ENCODE results near the gene DRD4. TPM values are rescaled to one million over a fixed set of nuclear protein-coding genes. Genes with fewer than 3 reads are reported as not detected.

DRD4 gene
- total RNA-seq, 1 donor from 2014 or later = 0.97 TPM

GRCh38 chr11:596374-596773 is 40.7 kb upstream of the DRD4 start:
- H3K9ac ChIP-seq = no peak overlapping the region
- H2AFZ ChIP-seq (replicated peaks) = no peak overlapping the region
- TF ChIP-seq EZH2 (IDR thresholded peaks at IDR 0.05) = no peak
- TF ChIP-seq EZH2phosphoT487 (IDR thresholded peaks at IDR 0.05) = no peak
- no peak for TF ChIP-seq CTCF (IDR thresholded peaks at IDR 0.05)
- no peaks in the 10 kb centered on the region for H3K27me3 ChIP-seq
- peaks cover 29% of the 10 kb centered on the region for H3K36me3 Mint-ChIP-seq
- no peaks in the 10 kb centered on the region for H3K79me2 ChIP-seq (ENCODE audit: low read depth)
- peaks cover 2% of the 10 kb centered on the region for H3K27me3 Mint-ChIP-seq (ENCODE audit: insufficient read depth, low read depth)
- no peaks in the 10 kb centered on the region for H3K9me3 ChIP-seq (ENCODE audit: low read depth)
- H4K20me1 ChIP-seq (ENCODE audit: low read depth) = peaks cover 23% of the 10 kb centered on the region
- H3K9me3 Mint-ChIP-seq = no peaks in the 10 kb centered on the region
- no peak overlapping the region for H3K27ac ChIP-seq
- H3K4me1 ChIP-seq = no peaks in the 10 kb centered on the region
- H3K36me3 ChIP-seq = no peaks in the 10 kb centered on the region
- DNase-seq (ENCODE audit: low spot score) = no peak
- no peak overlapping the region for H3K27ac Mint-ChIP-seq
- H3K4me3 ChIP-seq = no peak overlapping the region
- no peaks in the 10 kb centered on the region for H3K4me1 Mint-ChIP-seq
- no peak overlapping the region for H3K4me2 ChIP-seq
- no peak overlapping the region for H3K4me3 Mint-ChIP-seq
- no peaks in the 10 kb centered on the region for H3F3A ChIP-seq (ENCODE audit: low read depth)

GRCh38 chr11:597166-597725 is 39.8 kb upstream of the DRD4 start:
- peaks cover 19% of the 10 kb centered on the region for H4K20me1 ChIP-seq (ENCODE audit: low read depth)
- no peak overlapping the region for H3K4me3 Mint-ChIP-seq
- no peak for TF ChIP-seq EZH2 (IDR thresholded peaks at IDR 0.05)
- TF ChIP-seq EZH2phosphoT487 (IDR thresholded peaks at IDR 0.05) = no peak
- peak; percentile 44 for TF ChIP-seq CTCF (IDR thresholded peaks at IDR 0.05)
- no peak overlapping the region for H3K9ac ChIP-seq
- H3K4me3 ChIP-seq = no peak overlapping the region
- H3K4me2 ChIP-seq = no peak overlapping the region
- H3K27me3 Mint-ChIP-seq (ENCODE audit: insufficient read depth, low read depth) = peaks cover 2% of the 10 kb centered on the region
- no peaks in the 10 kb centered on the region for H3K36me3 ChIP-seq
- peaks cover 34% of the 10 kb centered on the region for H3K36me3 Mint-ChIP-seq
- H3K9me3 ChIP-seq (ENCODE audit: low read depth) = no peaks in the 10 kb centered on the region
- no peak overlapping the region for H2AFZ ChIP-seq (replicated peaks)
- no peaks in the 10 kb centered on the region for H3K4me1 Mint-ChIP-seq
- no peaks in the 10 kb centered on the region for H3K27me3 ChIP-seq
- peak; percentile 43 for DNase-seq (ENCODE audit: low spot score)
- H3K9me3 Mint-ChIP-seq = no peaks in the 10 kb centered on the region
- no peaks in the 10 kb centered on the region for H3K79me2 ChIP-seq (ENCODE audit: low read depth)
- H3K27ac ChIP-seq = no peak overlapping the region
- H3K27ac Mint-ChIP-seq = no peak overlapping the region
- no peaks in the 10 kb centered on the region for H3F3A ChIP-seq (ENCODE audit: low read depth)
- no peaks in the 10 kb centered on the region for H3K4me1 ChIP-seq

GRCh38 chr11:598005-598680 is 38.9 kb upstream of the DRD4 start:
- Histone ChIP-seq H3K4me3 (no peak overlapping the region), H3K27me3 (no peaks in the 10 kb centered on the region), H2AFZ (replicated peaks) (no peak overlapping the region), H3K36me3 (no peaks in the 10 kb centered on the region), H3K9me3 (ENCODE audit: low read depth) (no peaks in the 10 kb centered on the region), H3K4me1 (no peaks in the 10 kb centered on the region), H3K79me2 (ENCODE audit: low read depth) (no peaks in the 10 kb centered on the region), H3K9ac (no peak overlapping the region), H3K4me2 (no peak overlapping the region), H4K20me1 (ENCODE audit: low read depth) (peaks cover 19% of the 10 kb centered on the region), H3F3A (ENCODE audit: low read depth) (no peaks in the 10 kb centered on the region), H3K27ac (no peak overlapping the region)
- Mint-ChIP-seq H3K36me3 (peaks cover 29% of the 10 kb centered on the region), H3K4me1 (no peaks in the 10 kb centered on the region), H3K27ac (no peak overlapping the region), H3K27me3 (ENCODE audit: insufficient read depth, low read depth) (no peaks in the 10 kb centered on the region), H3K9me3 (no peaks in the 10 kb centered on the region), H3K4me3 (no peak overlapping the region)
- no peak for TF ChIP-seq EZH2phosphoT487 (IDR thresholded peaks at IDR 0.05)
- TF ChIP-seq EZH2 (IDR thresholded peaks at IDR 0.05) = no peak
- no peak for TF ChIP-seq CTCF (IDR thresholded peaks at IDR 0.05)
- no peak for DNase-seq (ENCODE audit: low spot score)
